Hepatocyte (in vitro differentiated cells): Measurements from ENCODE around the gene LAT.

ENCODE experiments used
- EZH2 ChIP-seq: fragments of 200-600 bp; sonication (generic); IDR thresholded peaks from 2 replicates; pipeline ENCODE4 v1.6.1; 2016; ENCODE audit warnings: antibody characterized with exemption, mild to moderate bottlenecking, borderline replicate concordance
- EZH2phosphoT487 ChIP-seq: fragments of 200-600 bp; sonication (generic); IDR thresholded peaks from one replicate; pipeline ENCODE4 v1.6.1; 2018; ENCODE audit warnings: antibody characterized with exemption, mild to moderate bottlenecking, low read depth, moderate library complexity; ENCODE audit not compliant: unreplicated experiment, severe bottlenecking
- TF ChIP-seq, protein P1 (sequence below): fragments of 200-600 bp; sonication (generic); IDR thresholded peaks from 2 replicates; pipeline ENCODE4 v1.5.1; 2016; ENCODE audit warnings: antibody characterized with exemption, mild to moderate bottlenecking; ENCODE audit not compliant: poor library complexity

DNA sequence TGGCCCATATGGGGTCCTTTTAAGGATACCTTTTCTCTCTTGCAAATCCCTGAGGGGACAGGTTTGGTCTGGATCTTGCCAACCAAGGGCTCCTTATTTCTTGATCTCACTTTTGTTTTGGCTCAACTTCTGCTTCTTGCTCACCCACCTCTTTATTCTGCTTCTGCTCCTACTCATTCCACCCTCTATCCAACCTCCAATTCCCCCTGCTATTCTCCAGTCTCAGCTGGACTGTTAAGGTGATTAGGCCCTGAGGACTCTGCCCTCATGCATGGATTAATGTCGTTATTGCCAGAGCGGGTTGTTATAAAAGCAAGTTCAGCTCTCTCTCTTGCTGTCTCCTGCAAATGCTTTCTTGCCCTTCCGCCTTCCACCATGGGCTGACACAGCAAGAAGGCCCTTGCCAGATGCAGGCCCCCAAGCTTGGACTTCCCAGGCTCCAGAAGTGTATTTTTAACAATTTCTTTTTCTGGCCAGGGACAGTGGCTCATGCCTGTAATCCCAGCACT, 29.8 kb downstream of the LAT start:
- TF ChIP-seq, protein P1, sequence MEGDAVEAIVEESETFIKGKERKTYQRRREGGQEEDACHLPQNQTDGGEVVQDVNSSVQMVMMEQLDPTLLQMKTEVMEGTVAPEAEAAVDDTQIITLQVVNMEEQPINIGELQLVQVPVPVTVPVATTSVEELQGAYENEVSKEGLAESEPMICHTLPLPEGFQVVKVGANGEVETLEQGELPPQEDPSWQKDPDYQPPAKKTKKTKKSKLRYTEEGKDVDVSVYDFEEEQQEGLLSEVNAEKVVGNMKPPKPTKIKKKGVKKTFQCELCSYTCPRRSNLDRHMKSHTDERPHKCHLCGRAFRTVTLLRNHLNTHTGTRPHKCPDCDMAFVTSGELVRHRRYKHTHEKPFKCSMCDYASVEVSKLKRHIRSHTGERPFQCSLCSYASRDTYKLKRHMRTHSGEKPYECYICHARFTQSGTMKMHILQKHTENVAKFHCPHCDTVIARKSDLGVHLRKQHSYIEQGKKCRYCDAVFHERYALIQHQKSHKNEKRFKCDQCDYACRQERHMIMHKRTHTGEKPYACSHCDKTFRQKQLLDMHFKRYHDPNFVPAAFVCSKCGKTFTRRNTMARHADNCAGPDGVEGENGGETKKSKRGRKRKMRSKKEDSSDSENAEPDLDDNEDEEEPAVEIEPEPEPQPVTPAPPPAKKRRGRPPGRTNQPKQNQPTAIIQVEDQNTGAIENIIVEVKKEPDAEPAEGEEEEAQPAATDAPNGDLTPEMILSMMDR, result no peak
- no peak for TF ChIP-seq EZH2phosphoT487
- TF ChIP-seq EZH2, result no peak
